Progenitor cell of endocrine pancreas (in vitro differentiated cells): ENCODE data around the gene AMFR. TPM values are rescaled to one million over a fixed set of nuclear protein-coding genes. Genes with fewer than 3 reads are reported as not detected.

Experiments used
- DNase-seq: peaks from one replicate; pipeline ENCODE4 v3.0.0; 2021; ENCODE audit warnings: low spot score; ENCODE audit not compliant: unreplicated experiment
- H3K27ac Mint-ChIP-seq: 2 replicates; pipeline ENCODE4 v1.8.0; 2021; ENCODE audit warnings: mild to moderate bottlenecking, moderate library complexity, mixed read lengths
- H3K27me3 Mint-ChIP-seq: 2 replicates; pipeline ENCODE4 v1.8.0; 2021; ENCODE audit warnings: mixed read lengths
- H3K36me3 Mint-ChIP-seq: 2 replicates; pipeline ENCODE4 v1.8.0; 2022; ENCODE audit warnings: mixed read lengths; ENCODE audit not compliant: insufficient read depth
- H3K4me1 Mint-ChIP-seq: 2 replicates; pipeline ENCODE4 v1.8.0; 2021; ENCODE audit warnings: low read depth, mixed read lengths
- H3K4me3 Mint-ChIP-seq: 2 replicates; pipeline ENCODE4 v1.8.0; 2021; ENCODE audit warnings: low read depth, mild to moderate bottlenecking, moderate library complexity, mixed read lengths
- H3K9me3 Mint-ChIP-seq: 2 replicates; pipeline ENCODE4 v1.8.0; 2021; ENCODE audit warnings: low read depth, mixed read lengths
- total RNA-seq: library from RNA; stranded (reverse); gene quantifications from 2 replicates; pipeline ENCODE4 v1.2.1, GENCODE V29; 2021
- TF ChIP-seq, protein P1 (sequence below): fragments of 200-600 bp; sonication (generic); IDR thresholded peaks from one replicate; pipeline ENCODE4 v1.5.0; 2021; ENCODE audit warnings: antibody characterized with exemption, mild to moderate bottlenecking; ENCODE audit not compliant: unreplicated experiment

AMFR gene
- total RNA-seq, 1 donor from 2014 or later: 55.8 TPM

DNA sequence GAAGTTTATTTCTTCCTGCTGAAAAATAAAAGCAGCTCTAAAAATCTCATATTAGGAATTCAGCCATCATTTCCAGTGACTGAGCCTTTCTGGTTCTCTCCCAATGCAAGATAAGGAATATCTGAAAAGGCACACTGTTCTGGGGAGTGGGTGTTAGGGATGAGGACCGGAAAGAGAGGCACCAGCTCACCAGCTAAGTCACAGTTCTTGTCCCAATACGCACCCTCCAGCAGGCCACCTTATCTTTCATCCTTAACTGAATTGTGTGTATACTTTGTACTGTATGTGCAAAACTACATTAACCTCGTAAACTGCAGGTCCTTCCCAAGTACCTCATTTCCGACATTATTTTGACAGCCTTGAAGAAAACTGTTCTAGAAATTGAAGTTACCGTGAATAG lies 11.0 kb downstream of the AMFR start:
- Mint-ChIP-seq H3K4me1 (peaks cover 3% of the 10 kb centered on the region), H3K27ac (no peak overlapping the region), H3K9me3 (no peaks in the 10 kb centered on the region), H3K27me3 (no peaks in the 10 kb centered on the region), H3K36me3 (peaks cover 11% of the 10 kb centered on the region), H3K4me3 (no peak overlapping the region)
- no peak for DNase-seq
- TF ChIP-seq, protein P1, sequence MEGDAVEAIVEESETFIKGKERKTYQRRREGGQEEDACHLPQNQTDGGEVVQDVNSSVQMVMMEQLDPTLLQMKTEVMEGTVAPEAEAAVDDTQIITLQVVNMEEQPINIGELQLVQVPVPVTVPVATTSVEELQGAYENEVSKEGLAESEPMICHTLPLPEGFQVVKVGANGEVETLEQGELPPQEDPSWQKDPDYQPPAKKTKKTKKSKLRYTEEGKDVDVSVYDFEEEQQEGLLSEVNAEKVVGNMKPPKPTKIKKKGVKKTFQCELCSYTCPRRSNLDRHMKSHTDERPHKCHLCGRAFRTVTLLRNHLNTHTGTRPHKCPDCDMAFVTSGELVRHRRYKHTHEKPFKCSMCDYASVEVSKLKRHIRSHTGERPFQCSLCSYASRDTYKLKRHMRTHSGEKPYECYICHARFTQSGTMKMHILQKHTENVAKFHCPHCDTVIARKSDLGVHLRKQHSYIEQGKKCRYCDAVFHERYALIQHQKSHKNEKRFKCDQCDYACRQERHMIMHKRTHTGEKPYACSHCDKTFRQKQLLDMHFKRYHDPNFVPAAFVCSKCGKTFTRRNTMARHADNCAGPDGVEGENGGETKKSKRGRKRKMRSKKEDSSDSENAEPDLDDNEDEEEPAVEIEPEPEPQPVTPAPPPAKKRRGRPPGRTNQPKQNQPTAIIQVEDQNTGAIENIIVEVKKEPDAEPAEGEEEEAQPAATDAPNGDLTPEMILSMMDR: no peak

DNA sequence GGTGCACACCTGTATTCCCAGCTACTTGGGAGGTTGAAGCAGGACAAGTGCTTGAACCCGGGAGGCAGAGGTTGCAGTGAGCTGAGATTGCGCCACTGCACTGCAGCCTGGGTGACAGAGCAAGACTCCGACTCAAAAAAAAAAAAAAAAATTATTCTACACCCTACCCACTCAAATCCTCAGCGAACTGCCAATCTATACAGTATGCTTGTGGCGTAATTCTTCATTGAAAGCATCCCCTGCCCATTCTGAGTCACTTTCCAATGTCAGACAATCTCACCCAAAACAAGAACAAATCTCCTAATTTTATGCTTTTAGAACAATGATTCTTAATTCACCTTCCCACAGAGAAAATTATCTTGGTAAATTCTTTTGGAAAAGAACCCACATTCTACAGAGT lies 12.0 kb downstream of the AMFR start:
- TF ChIP-seq, protein P1: no peak
- H3K9me3 Mint-ChIP-seq: no peaks in the 10 kb centered on the region
- H3K4me1 Mint-ChIP-seq: peaks cover 3% of the 10 kb centered on the region
- DNase-seq: no peak
- no peak overlapping the region for H3K27ac Mint-ChIP-seq
- no peaks in the 10 kb centered on the region for H3K27me3 Mint-ChIP-seq
- no peak overlapping the region for H3K4me3 Mint-ChIP-seq
- H3K36me3 Mint-ChIP-seq: peaks cover 16% of the 10 kb centered on the region

DNA sequence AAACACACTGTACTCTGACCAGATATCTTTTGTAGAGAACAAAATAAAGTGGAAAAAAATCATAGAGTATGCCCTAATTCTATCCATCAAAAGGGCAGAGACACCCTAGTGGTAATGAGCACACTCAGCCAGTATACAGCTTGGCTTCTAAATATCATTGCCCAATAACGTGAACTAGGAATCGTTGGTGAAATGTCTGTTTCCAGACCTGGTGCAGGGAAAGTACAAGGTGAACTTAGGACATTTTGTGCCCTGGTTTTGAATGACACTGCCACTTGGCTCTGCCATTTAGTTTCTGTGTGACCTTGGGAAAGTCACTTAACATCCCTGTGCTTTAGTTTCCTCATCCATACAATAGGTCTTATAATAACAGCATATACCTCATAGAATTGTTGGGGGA lies 13.7 kb downstream of the AMFR start:
- peaks cover 18% of the 10 kb centered on the region for H3K36me3 Mint-ChIP-seq
- TF ChIP-seq, protein P1: no peak
- no peak for DNase-seq
- H3K27ac Mint-ChIP-seq: no peak overlapping the region
- H3K27me3 Mint-ChIP-seq: no peaks in the 10 kb centered on the region
- H3K9me3 Mint-ChIP-seq: no peaks in the 10 kb centered on the region
- H3K4me3 Mint-ChIP-seq: no peak overlapping the region
- peaks cover 3% of the 10 kb centered on the region for H3K4me1 Mint-ChIP-seq

DNA sequence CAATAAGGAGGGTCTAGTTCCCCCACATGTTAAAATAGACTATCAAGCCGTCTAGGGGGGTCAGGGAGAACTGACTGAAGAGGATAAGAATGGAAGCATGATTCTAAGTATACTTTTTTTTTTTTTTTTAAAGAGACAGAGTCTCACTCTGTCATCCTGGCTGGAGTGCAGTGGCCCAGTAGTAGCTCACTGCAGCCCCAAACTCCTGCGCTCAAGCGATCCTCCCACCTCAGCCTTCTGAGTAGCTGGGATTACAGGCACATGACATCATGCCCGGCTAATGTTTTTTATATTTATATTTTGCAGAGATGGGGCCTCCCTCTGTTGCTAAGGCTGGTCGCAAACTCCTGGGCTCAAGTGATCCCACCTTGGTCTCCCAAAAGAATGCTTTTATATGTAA lies 14.2 kb downstream of the AMFR start:
- no peak for DNase-seq
- no peak overlapping the region for H3K27ac Mint-ChIP-seq
- TF ChIP-seq, protein P1: no peak
- peaks cover 18% of the 10 kb centered on the region for H3K36me3 Mint-ChIP-seq
- no peak overlapping the region for H3K4me3 Mint-ChIP-seq
- H3K9me3 Mint-ChIP-seq: no peaks in the 10 kb centered on the region
- H3K4me1 Mint-ChIP-seq: peaks cover 3% of the 10 kb centered on the region
- no peaks in the 10 kb centered on the region for H3K27me3 Mint-ChIP-seq

DNA sequence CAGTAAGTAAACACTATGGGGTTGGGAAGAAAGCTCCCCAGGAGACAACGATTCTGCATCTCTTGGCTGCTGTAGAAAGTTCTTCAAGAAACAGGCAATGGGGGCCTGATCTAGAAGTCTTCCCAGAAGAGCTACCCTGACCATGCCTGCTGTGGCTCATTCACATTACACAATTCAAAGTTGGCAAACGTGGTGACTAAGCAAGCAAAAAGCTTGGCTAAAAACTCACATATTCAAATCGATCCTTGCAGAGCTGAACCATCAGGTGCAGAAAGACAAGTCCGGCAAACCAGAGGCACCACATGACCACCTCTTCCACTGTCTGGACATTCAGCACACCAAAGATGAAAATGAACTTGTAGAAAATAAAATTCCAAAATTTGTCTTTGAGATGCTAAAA lies 16.1 kb downstream of the AMFR start:
- DNase-seq: no peak
- no peaks in the 10 kb centered on the region for H3K4me1 Mint-ChIP-seq
- no peaks in the 10 kb centered on the region for H3K9me3 Mint-ChIP-seq
- H3K4me3 Mint-ChIP-seq: no peak overlapping the region
- H3K27me3 Mint-ChIP-seq: no peaks in the 10 kb centered on the region
- TF ChIP-seq, protein P1: no peak
- H3K36me3 Mint-ChIP-seq: peaks cover 22% of the 10 kb centered on the region
- H3K27ac Mint-ChIP-seq: no peak overlapping the region
